ENCODE data around the gene NFIX. TPM values are rescaled to one million over a fixed set of nuclear protein-coding genes. Genes with fewer than 3 reads are reported as not detected.

NFIX gene
- total RNA-seq, 6 experiments from 2014 or later = 20.3 to 40.0 (median 26.7) TPM

DNA sequence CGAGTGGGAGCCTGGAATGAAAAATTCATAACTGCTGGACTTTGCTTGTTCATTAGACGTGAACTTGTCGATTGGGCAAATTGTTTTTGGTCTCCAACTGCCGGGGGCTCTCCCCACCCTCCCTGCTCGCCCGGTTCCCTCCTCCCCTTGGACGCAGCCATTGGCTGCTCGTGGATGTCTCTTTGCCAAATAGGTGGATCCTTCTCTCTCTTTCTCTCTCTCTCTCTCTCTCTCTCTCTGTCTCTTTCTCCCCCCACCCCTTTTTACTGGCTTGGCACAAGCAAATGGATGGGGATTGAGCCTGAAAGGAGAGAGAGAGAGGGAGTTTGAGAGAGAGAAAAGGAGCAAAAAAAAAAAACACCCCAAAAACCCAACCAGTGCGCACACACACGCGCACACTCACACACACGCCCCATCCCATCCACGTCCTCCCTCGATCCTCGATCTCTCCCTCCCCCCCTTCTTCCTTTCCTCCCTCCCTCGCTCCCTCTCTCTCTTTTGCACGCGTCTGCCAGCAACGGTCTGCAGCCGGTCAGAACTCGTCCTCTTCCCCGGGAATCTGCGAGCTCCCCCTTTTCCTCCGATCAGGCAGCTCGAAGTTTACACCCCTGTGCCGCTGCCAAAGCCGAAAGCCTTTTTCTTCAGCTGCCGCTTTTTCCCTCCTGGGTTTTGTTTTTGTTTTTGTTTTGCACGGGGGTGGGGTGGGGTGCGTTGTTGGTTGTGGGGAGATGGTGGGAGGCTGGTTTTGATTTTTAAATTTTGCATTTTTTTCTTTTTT, 27.8 kb downstream of the NFIX start:
- Histone ChIP-seq H3K27ac (peak overlapping the region; percentile 58 to 87 (median 68)), H3K27me3 (no peaks in the 10 kb centered on the region), H3K36me3 (no peaks in the 10 kb centered on the region), H3K4me1 (peaks cover 0 to 46% (median 19%) of the 10 kb centered on the region in 4 donors), H3K4me3 (peak overlapping the region; percentile 29 to 47 (median 35)), H3K9me3 (no peaks in the 10 kb centered on the region)
- DNase-seq (peak; percentile 74 to 88 (median 87)), ATAC-seq (peak; percentile 72 to 83 (median 76))
- no peak for TF ChIP-seq POLR2A (IDR thresholded peaks at IDR 0.05)
- TF ChIP-seq, protein P1, sequence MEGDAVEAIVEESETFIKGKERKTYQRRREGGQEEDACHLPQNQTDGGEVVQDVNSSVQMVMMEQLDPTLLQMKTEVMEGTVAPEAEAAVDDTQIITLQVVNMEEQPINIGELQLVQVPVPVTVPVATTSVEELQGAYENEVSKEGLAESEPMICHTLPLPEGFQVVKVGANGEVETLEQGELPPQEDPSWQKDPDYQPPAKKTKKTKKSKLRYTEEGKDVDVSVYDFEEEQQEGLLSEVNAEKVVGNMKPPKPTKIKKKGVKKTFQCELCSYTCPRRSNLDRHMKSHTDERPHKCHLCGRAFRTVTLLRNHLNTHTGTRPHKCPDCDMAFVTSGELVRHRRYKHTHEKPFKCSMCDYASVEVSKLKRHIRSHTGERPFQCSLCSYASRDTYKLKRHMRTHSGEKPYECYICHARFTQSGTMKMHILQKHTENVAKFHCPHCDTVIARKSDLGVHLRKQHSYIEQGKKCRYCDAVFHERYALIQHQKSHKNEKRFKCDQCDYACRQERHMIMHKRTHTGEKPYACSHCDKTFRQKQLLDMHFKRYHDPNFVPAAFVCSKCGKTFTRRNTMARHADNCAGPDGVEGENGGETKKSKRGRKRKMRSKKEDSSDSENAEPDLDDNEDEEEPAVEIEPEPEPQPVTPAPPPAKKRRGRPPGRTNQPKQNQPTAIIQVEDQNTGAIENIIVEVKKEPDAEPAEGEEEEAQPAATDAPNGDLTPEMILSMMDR (IDR thresholded peaks at IDR 0.05) = no peak
- 1% methylated on average over 30 of the region's 30 CpGs for WGBS (ENCODE audit: insufficient coverage, low coverage, low lambda C conversion rate, missing lambda C conversion rate)
- intact Hi-C loops (cut with DNase I) = no loop called here

DNA sequence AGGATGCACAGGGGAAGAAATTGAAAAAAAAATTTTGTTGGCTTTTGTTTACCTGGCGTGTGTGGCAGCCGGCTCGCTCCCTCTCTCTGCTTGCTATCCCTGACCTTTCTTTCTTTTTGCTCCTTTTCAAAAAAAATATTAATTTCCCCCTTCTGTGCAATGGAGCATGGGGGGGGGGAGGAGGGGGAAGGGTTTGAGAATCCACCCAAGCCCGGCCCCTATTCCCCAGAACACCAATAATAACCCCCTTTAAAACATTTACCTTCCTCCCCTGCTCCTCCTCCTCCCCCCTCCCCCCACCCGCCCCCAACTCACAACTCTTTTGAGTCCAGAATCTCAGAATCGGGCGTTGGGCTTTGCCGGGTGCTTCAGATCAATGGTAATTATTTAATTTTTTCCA, 28.4 kb downstream of the NFIX start:
- ATAC-seq (no peak), DNase-seq (no peak)
- 2% methylated on average over 8 of the region's 8 CpGs for WGBS (ENCODE audit: insufficient coverage, low coverage, low lambda C conversion rate, missing lambda C conversion rate)
- Histone ChIP-seq H3K27me3 (no peaks in the 10 kb centered on the region), H3K9me3 (no peaks in the 10 kb centered on the region), H3K4me3 (peak overlapping the region; percentile 29 to 47 (median 35)), H3K4me1 (peaks cover 0 to 46% (median 19%) of the 10 kb centered on the region in 4 donors), H3K27ac (peak overlapping the region in 2 of 3 donors; percentile 68 to 87), H3K36me3 (no peaks in the 10 kb centered on the region)
- intact Hi-C loops (cut with DNase I) = no loop called here
- no peak for TF ChIP-seq POLR2A (IDR thresholded peaks at IDR 0.05)
- TF ChIP-seq, protein P1 (IDR thresholded peaks at IDR 0.05) = no peak

DNA sequence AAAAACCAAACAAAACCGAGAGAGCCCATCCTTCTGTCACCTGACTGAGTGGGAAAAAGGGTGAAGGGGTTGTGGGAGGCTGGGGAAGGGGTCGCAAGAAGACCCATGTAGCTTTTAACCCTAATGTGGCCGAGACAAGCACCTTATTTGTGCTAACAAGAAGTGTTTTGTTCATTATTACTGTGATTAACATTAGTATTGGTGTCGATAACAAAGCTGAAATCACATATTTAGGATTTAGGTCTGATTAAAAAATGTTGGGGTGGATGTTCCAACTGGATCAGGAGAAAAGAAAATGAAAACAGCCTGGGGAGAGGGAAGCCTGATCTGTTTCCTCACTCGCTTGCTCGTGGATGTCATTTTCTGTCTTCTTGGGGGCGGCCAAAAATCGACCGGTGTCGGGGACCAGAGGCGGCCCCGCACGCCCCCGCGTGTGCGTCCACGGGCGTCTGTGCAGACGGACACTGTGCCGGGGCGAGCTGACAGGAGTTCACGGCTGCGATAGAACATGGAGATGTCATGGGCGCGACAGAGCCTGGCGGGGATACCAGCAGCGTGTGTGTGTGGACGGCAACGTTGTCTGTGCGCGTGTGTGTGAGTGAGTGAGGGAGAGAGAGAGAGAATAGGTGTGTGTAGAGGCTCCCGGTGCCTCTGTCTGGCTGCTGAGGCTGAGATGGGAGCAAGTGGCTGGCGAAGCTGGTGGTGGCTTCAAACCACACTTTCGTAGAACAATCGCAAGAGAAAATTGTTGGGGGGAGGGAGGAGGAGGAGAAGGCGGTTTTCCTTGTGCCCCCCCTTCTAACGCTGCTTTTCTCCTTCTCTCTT, 29.1 kb downstream of the NFIX start:
- peaks cover 0 to 46% (median 19%) of the 10 kb centered on the region in 4 donors for H3K4me1 ChIP-seq
- DNase-seq (no peak), ATAC-seq (peak; percentile 6 to 23 (median 16))
- WGBS (ENCODE audit: insufficient coverage, low coverage, low lambda C conversion rate, missing lambda C conversion rate) = 2% methylated on average over 27 of the region's 37 CpGs
- TF ChIP-seq, protein P1 (IDR thresholded peaks at IDR 0.05) = no peak
- no peak for TF ChIP-seq POLR2A (IDR thresholded peaks at IDR 0.05)
- intact Hi-C loops (cut with DNase I) = no loop called here
- H3K27me3 ChIP-seq = no peaks in the 10 kb centered on the region
- H3K27ac ChIP-seq = peak overlapping the region in 1 of 3 donors; percentile 29
- H3K4me3 ChIP-seq = peak overlapping the region; percentile 4 to 47 (median 35)
- no peaks in the 10 kb centered on the region for H3K36me3 ChIP-seq
- H3K9me3 ChIP-seq = no peaks in the 10 kb centered on the region

DNA sequence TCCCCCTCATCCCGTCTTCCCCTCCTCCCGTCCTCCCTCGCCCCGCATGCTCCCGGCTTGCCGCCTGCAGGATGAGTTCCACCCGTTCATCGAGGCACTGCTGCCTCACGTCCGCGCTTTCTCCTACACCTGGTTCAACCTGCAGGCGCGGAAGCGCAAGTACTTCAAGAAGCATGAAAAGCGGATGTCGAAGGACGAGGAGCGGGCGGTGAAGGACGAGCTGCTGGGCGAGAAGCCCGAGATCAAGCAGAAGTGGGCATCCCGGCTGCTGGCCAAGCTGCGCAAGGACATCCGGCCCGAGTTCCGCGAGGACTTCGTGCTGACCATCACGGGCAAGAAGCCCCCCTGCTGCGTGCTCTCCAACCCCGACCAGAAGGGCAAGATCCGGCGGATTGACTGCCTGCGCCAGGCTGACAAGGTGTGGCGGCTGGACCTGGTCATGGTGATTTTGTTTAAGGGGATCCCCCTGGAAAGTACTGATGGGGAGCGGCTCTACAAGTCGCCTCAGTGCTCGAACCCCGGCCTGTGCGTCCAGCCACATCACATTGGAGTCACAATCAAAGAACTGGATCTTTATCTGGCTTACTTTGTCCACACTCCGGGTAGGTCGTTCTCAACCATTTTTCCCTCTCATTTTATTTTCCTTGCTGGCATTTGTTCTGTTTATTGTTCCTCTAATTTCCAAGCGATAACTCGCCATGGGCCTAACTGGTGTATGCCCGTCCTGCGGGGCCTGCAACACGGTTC, 29.8 kb downstream of the NFIX start:
- ATAC-seq (no peak), DNase-seq (no peak)
- TF ChIP-seq POLR2A (IDR thresholded peaks at IDR 0.05) = no peak
- TF ChIP-seq, protein P1 (IDR thresholded peaks at IDR 0.05) = no peak
- H3K27me3 ChIP-seq = no peaks in the 10 kb centered on the region
- no peak overlapping the region for H3K27ac ChIP-seq
- H3K36me3 ChIP-seq = no peaks in the 10 kb centered on the region
- no peaks in the 10 kb centered on the region for H3K9me3 ChIP-seq
- H3K4me1 ChIP-seq = peaks cover 0 to 46% (median 19%) of the 10 kb centered on the region in 4 donors
- WGBS (ENCODE audit: insufficient coverage, low coverage, low lambda C conversion rate, missing lambda C conversion rate) = 61% methylated on average over 28 of the region's 48 CpGs
- H3K4me3 ChIP-seq = no peak overlapping the region
- intact Hi-C loops (cut with DNase I) = no loop called here
